OCI-LY1 (cell line): Measurements from ENCODE around the gene OPA1.

Experiments
- H2AFZ ChIP-seq: fragments of 200-600 bp; sonication (generic), shearing (Covaris generic); 2 replicates; pipeline ENCODE4 v1.6.0; 2014; ENCODE audit warnings: antibody characterized with exemption, mild to moderate bottlenecking, low read length
- H3F3A ChIP-seq: fragments of 200-600 bp; sonication (generic), shearing (Covaris generic); 2 replicates; pipeline ENCODE4 v1.6.0; 2014; ENCODE audit warnings: mild to moderate bottlenecking, antibody characterized with exemption, low read length, moderate library complexity; ENCODE audit not compliant: insufficient read depth
- H3K27ac ChIP-seq: fragments of 200-600 bp; sonication (generic); 2 replicates; pipeline ENCODE4 v1.5.1; 2014; ENCODE audit warnings: low read length, mixed run types, mild to moderate bottlenecking, low read depth; ENCODE audit not compliant: poor library complexity, severe bottlenecking
- H3K27me3 ChIP-seq: fragments of 200-600 bp; sonication (generic); 2 replicates; pipeline ENCODE4 v1.6.0; 2014; ENCODE audit warnings: antibody characterized with exemption, mild to moderate bottlenecking, low read length, moderate library complexity; ENCODE audit not compliant: insufficient read depth
- H3K36me3 ChIP-seq: fragments of 200-600 bp; sonication (generic); 2 replicates; pipeline ENCODE4 v1.6.1; 2014; ENCODE audit warnings: mild to moderate bottlenecking, antibody characterized with exemption, low read length, moderate library complexity, mixed read lengths; ENCODE audit not compliant: insufficient read depth
- H3K4me1 ChIP-seq: fragments of 200-600 bp; sonication (generic); 2 replicates; pipeline ENCODE4 v1.5.1; 2014; ENCODE audit warnings: mild to moderate bottlenecking, low read length, moderate library complexity; ENCODE audit not compliant: insufficient read depth, severe bottlenecking
- H3K4me2 ChIP-seq: fragments of 200-600 bp; sonication (generic), shearing (Covaris generic); 2 replicates; pipeline ENCODE4 v1.6.1; 2014; ENCODE audit warnings: low read length
- H3K4me3 ChIP-seq: fragments of 200-600 bp; sonication (generic); 2 replicates; pipeline ENCODE4 v1.5.1; 2014; ENCODE audit warnings: low read length, low read depth, mild to moderate bottlenecking, mixed read lengths; ENCODE audit not compliant: poor library complexity, severe bottlenecking
- H3K79me2 ChIP-seq: fragments of 200-600 bp; shearing (Covaris generic); 2 replicates; pipeline ENCODE4 v1.6.1; 2016; ENCODE audit warnings: mixed run types, low read length, mixed read lengths; ENCODE audit not compliant: insufficient read depth
- H3K9ac ChIP-seq: fragments of 200-600 bp; sonication (generic), shearing (Covaris generic); 2 replicates; pipeline ENCODE4 v1.6.1; 2014; ENCODE audit warnings: mild to moderate bottlenecking, low read length, mixed read lengths
- H3K9me2 ChIP-seq: fragments of 200-600 bp; sonication (generic), shearing (Covaris generic); 2 replicates; pipeline ENCODE4 v1.6.1; 2014; ENCODE audit warnings: low read depth, mild to moderate bottlenecking, low read length, mixed read lengths
- H3K9me3 ChIP-seq: fragments of 200-600 bp; shearing (Covaris generic); 2 replicates; pipeline ENCODE4 v1.6.1; 2014; ENCODE audit warnings: low read length, mixed read lengths
- H4K20me1 ChIP-seq: fragments of 200-600 bp; sonication (generic), shearing (Covaris generic); 2 replicates; pipeline ENCODE4 v1.6.0; 2016; ENCODE audit warnings: mild to moderate bottlenecking, low read length; ENCODE audit not compliant: insufficient read depth
- EZH2 ChIP-seq: fragments of 200-600 bp; sonication (generic), shearing (Covaris generic); IDR thresholded peaks from 2 replicates; pipeline ENCODE4 v1.8.0; 2017; ENCODE audit warnings: borderline replicate concordance, mixed run types, mild to moderate bottlenecking, antibody characterized with exemption, low read length, moderate library complexity, mixed read lengths
- TF ChIP-seq, protein P1 (sequence below): fragments of 200-600 bp; sonication (generic), shearing (Covaris generic); IDR thresholded peaks from 2 replicates; pipeline ENCODE4 v1.5.1; 2017; ENCODE audit warnings: mild to moderate bottlenecking, antibody characterized with exemption, low read length, moderate library complexity, mixed read lengths

The OPA1 gene

DNA sequence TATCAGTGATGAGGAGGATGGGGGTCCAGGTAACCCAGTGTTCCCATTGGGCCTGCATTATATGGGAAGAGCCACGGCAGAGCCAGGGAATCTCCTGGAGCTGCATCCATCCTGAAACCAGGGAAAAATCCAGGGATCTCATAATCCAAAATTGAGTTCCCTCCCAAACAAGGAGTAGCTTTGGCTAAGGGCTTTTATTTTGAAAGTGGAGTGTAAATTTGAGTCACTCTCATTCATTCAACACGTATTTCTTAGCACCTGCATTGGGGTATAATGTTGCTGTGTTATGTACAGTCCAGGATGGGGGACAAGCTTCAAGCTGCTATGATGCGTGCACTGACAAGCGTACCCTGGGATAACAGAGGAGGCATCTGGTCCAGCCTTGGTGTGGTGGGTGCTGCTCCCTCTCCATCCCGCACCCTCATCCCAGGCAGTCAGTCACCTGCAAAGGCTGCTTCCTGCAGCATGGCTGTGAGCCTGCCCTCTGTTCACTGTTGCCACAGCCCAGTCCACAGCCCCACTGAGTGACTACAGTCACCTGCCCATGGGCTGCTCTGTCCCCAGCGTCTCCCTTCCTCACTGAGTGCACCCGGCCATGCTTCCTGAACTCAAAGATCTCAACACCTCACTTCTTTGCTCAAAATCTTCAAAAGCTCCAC lies 135.6 kb downstream of the OPA1 start:
- Histone ChIP-seq H3K9ac (no peak overlapping the region), H3K27ac (no peak overlapping the region), H3K4me2 (no peak overlapping the region), H3K36me3 (no peaks in the 10 kb centered on the region), H3K4me3 (no peak overlapping the region), H3K79me2 (no peaks in the 10 kb centered on the region), H3K9me3 (no peaks in the 10 kb centered on the region), H3K9me2 (no peaks in the 10 kb centered on the region), H3F3A (no peaks in the 10 kb centered on the region), H4K20me1 (no peaks in the 10 kb centered on the region), H2AFZ (no peak overlapping the region), H3K27me3 (peaks cover 11% of the 10 kb centered on the region; the same call in 1 of the 2 replicates), H3K4me1 (no peaks in the 10 kb centered on the region)
- TF ChIP-seq, protein P1, sequence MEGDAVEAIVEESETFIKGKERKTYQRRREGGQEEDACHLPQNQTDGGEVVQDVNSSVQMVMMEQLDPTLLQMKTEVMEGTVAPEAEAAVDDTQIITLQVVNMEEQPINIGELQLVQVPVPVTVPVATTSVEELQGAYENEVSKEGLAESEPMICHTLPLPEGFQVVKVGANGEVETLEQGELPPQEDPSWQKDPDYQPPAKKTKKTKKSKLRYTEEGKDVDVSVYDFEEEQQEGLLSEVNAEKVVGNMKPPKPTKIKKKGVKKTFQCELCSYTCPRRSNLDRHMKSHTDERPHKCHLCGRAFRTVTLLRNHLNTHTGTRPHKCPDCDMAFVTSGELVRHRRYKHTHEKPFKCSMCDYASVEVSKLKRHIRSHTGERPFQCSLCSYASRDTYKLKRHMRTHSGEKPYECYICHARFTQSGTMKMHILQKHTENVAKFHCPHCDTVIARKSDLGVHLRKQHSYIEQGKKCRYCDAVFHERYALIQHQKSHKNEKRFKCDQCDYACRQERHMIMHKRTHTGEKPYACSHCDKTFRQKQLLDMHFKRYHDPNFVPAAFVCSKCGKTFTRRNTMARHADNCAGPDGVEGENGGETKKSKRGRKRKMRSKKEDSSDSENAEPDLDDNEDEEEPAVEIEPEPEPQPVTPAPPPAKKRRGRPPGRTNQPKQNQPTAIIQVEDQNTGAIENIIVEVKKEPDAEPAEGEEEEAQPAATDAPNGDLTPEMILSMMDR = no peak
- no peak for TF ChIP-seq EZH2

DNA sequence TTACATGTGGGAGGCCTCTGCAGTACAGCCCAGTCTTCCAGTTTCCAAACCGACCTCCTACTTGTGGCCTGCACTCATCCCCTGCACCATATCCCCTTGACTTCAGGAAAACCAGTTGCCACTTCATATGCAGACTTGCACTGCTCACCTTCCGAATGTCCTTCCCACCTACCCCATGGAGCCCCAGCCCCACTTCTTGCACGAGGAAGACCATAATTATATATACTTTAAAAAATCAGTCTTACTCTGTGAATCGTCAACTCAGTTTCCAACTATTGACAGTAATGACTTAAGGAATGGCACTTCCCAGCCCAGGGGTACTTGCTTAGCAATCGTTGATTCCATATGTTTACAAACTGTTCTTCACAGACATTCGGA lies 136.1 kb downstream of the OPA1 start:
- H3K27me3 ChIP-seq = peaks cover 11% of the 10 kb centered on the region; the same call in 1 of the 2 replicates
- no peak overlapping the region for H3K4me2 ChIP-seq
- no peak overlapping the region for H3K4me3 ChIP-seq
- H3K4me1 ChIP-seq = no peaks in the 10 kb centered on the region
- H3F3A ChIP-seq = no peaks in the 10 kb centered on the region
- H3K9ac ChIP-seq = no peak overlapping the region
- H3K79me2 ChIP-seq = no peaks in the 10 kb centered on the region
- no peaks in the 10 kb centered on the region for H3K9me2 ChIP-seq
- TF ChIP-seq EZH2 = no peak
- TF ChIP-seq, protein P1 = no peak
- H4K20me1 ChIP-seq = no peaks in the 10 kb centered on the region
- H2AFZ ChIP-seq = no peak overlapping the region
- H3K27ac ChIP-seq = no peak overlapping the region
- no peaks in the 10 kb centered on the region for H3K9me3 ChIP-seq
- no peaks in the 10 kb centered on the region for H3K36me3 ChIP-seq

DNA sequence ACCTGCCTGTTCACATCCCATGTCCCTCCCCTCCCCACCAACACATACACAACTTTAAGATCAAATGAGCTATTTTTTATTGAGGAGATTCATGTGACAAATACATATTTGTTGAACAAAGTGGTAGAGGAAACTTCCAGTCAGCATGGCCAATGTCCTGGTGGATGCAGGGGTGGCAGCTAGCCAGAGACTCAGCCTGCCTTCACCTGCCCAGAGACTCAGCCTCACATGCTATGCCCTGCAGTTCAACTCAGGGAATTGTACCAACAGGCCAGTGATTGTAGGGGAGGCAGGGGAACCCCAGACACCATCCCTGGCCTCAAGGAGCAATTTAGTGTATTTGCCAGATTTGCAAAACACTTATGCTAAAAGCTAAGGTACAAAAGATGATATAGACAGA lies 136.6 kb downstream of the OPA1 start:
- Histone ChIP-seq H3K4me3 (no peak overlapping the region), H3F3A (no peaks in the 10 kb centered on the region), H3K27ac (no peak overlapping the region), H3K9ac (no peak overlapping the region), H3K9me2 (no peaks in the 10 kb centered on the region), H3K36me3 (no peaks in the 10 kb centered on the region), H4K20me1 (no peaks in the 10 kb centered on the region), H3K4me1 (no peaks in the 10 kb centered on the region), H2AFZ (no peak overlapping the region), H3K79me2 (no peaks in the 10 kb centered on the region), H3K9me3 (no peaks in the 10 kb centered on the region), H3K4me2 (no peak overlapping the region), H3K27me3 (0 out of 2 replicates have a peak, but pooled peaks cover 8% of the 10 kb centered on the region)
- TF ChIP-seq, protein P1 = no peak
- TF ChIP-seq EZH2 = no peak
